Measurements from ENCODE around the gene STEEP1.
"Not testable (repeated sequence)": the region's sequence is repeated elsewhere in the genome, so short reads cannot be mapped to it uniquely, and the experiment has no call there.

GRCh38 chrX:119493851-119494495 is 71.2 kb downstream of the STEEP1 start:
- not testable (repeated sequence) for TF ChIP-seq POLR2A (IDR thresholded peaks at IDR 0.05; ENCODE audit: low read length); GATA1 (IDR thresholded peaks at IDR 0.05; ENCODE audit: low read depth, low read length)
